HG02852 (cell line): ENCODE measurements around the gene MAP2K2.
A peak's percentile ranks its signal among the peaks of the same experiment; 100 is the strongest.

Experiments
- ATAC-seq: cut with Tn5 transposase; IDR thresholded peaks from one replicate; pipeline ENCODE4 v1.9.1; 2021; ENCODE audit warnings: mild to moderate bottlenecking, moderate library complexity; ENCODE audit not compliant: unreplicated experiment

MAP2K2 gene

DNA sequence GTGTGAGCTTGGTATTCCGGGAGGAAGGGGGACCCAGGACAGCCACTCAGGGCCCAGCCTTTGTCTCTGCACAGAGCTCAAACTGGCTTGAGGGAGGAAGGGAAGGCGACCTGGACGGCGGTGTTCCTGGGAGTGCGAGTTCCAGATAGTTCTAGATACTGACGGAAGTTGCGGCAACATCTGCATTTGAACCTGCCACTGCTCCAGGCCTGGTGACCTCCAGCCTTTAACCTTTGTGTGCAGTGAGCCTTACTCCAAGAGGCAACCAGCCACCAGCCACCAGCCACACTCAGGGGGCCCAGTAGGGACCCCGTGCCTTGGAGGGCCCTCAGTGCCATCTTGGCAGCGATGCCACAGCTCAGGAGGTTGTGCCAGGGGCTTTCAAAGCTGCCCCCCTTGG lies 41.8 kb downstream of the MAP2K2 start:
- ATAC-seq: no peak

DNA sequence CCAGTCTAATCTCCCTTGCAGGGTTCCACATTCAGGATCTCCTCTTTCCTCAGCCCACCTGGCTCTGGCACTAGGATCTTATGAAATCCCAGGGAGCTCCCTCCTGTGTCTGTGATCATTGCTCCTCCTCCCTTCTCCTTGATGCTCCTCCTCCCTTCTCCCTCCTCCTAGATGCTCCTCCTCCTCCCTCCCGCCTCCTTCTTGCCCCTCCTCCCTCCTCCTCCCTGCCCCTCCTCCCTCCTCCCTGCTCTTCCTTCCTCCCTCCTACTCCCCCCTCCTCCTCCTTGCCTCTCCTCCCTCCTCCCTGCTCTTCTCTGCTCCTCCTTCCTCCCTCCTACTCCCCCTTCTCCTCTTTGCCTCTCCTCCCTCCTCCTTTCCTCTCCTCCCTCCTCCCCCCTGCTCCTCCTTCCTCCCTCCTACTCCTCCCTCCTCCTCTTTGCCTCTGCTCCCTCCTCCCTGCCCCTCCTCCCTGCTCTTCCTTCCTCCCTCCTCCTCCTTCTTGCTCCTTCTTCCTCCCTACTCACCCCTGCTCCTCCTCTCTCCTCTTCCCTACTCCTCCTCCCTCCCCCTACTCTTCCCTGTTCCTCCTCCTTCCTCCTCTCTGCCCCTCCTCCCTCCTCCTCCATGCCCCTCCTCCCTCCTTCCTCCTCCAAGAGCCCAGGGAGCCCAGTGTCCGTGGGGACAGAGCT lies 42.3 kb downstream of the MAP2K2 start:
- ATAC-seq: no peak

DNA sequence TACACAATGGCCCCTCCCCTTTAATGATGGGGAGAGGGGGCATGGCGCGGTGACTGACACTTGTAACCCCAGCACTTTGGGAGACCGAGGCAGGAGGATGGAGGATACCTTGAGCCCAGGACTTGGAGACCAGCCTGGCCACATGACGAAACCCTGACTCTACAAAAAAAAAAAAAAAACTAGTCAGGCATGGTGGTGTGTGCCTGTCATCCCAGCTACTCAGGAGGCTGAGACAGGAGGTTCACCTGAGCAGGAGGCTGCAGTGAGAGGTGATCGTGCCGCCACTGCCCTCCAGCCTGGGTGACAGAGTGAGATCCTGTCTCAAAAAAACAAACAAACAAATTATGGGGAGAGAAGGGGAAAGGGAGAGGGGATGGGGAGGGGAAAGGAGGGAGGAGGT lies 43.4 kb downstream of the MAP2K2 start:
- ATAC-seq: no peak

DNA sequence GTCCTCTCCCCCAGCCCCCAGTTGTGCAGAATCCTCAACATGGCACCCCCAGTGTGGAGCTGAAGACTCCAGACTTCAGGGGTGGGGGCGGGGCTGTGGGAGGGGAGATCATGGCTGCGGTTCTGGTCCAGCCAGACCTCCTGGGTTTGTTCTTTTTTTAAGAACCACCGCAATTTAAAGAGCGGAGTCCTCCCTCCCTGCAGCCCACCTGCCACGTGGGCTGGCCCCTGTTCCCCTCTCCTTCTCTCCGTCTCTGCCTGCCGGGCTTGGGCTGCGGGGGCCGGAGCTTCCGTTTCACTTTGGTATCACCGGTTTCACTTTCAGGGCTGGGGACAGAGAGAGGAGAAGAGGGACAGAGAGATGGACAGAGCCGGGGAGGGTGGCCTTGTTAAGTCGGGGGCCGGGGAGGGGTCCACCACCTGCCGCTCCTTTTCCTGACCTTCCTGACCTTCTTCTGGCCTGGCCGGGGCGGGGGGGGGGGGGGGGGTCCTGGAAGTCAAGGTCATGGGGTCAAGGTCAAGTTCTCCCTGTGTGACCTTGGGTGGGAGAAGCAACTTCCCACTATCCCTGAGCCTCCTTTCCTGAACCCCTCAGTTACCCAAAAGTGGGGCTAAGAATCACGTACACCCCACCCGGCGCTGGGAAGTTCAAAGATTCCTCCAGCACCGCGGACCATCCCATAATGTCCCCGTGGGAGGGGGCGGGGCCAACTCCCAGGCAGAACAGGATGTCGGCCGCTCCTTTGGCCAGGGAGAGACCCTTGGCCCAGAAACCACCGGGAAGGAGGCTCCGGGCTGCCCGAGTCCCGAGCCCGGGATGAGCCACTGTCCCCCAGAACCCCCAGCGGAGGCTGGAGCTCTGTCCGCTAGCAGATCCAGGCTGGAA lies 45.9 kb downstream of the MAP2K2 start:
- no peak for ATAC-seq

DNA sequence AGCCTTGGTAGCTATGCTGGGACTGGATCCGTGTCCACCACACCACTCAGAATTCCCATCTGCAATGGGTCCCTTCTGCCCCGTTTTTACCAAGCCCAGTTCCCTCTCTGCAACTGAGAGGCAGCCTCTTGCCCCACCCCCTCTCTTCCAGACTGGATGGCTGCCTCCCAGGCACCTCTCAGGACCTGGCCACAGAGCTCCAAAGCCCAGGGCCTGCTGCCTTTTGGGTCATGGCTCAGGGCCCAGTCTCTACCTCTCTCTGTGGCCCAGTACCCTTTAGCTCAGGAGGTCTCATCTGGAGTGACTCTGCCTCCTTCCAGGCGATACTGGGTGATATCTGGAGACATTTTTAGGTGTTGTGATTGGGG lies 46.9 kb downstream of the MAP2K2 start:
- no peak for ATAC-seq

DNA sequence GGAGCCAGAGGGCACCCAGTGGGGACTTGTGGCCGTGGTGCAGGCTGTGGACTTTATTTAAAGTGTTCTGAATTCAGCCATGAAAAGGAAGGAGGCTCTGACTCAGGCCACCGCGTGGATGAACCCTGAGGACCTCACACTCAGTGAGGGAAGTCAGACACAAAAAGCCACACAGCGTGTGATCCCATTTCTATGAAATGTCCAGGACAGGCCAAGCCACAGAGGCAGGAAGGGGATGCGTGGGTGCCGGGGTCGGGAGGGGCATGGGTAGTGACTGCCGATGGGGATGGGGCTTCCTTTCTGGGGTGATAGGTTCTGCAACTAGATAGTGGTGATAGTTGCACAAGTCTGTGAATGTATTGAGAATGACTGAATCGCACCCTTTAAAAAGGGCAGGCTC lies 48.5 kb downstream of the MAP2K2 start:
- no peak for ATAC-seq

DNA sequence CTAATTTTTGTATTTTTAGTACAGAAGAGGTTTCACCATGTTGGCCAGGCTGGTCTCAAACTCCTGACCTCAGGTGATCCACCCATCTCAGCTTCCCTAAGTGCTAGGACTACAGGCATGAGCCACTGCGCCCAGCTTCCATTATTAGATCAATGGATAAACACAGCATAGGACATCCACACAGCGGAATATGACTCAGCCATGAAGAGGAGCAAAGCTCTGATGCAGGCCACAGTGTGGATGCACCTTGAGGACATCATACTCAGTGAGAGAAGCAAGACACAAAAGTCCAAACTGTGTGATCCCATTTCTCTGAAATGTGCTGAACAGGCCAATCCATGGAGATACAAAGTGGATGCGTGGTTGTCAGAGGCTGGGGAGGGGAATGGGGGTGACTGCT lies 52.3 kb downstream of the MAP2K2 start:
- no peak for ATAC-seq

DNA sequence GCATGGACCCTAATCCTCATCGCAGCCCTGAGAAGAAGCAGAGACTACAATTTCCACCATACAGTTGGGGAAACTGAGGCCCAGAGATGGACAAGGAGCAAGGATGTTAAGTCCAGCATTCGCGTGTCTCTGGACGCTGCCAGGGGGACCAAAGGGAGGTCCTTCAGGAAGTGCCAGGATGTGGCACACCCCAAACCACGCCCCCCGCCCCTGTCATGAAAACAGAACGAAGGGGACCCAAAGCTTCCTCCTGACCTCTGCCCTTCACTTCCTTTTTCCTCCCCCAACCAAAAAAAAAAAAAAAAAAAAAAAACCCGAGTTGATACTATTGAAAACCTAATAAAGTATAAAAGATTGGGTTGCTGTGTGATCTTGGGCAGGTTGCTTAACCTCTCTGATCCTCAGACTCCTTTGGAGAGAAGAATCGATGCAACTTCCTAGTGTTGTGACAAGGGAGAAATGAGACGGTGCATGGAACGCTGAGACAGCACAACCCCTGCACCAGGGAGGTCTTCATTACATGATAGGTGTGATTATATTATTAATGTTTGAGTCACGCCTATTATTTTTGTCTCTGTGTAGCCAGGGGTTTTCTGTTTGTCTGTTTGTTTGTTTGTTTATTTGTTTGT lies 54.5 kb downstream of the MAP2K2 start:
- ATAC-seq: no peak

DNA sequence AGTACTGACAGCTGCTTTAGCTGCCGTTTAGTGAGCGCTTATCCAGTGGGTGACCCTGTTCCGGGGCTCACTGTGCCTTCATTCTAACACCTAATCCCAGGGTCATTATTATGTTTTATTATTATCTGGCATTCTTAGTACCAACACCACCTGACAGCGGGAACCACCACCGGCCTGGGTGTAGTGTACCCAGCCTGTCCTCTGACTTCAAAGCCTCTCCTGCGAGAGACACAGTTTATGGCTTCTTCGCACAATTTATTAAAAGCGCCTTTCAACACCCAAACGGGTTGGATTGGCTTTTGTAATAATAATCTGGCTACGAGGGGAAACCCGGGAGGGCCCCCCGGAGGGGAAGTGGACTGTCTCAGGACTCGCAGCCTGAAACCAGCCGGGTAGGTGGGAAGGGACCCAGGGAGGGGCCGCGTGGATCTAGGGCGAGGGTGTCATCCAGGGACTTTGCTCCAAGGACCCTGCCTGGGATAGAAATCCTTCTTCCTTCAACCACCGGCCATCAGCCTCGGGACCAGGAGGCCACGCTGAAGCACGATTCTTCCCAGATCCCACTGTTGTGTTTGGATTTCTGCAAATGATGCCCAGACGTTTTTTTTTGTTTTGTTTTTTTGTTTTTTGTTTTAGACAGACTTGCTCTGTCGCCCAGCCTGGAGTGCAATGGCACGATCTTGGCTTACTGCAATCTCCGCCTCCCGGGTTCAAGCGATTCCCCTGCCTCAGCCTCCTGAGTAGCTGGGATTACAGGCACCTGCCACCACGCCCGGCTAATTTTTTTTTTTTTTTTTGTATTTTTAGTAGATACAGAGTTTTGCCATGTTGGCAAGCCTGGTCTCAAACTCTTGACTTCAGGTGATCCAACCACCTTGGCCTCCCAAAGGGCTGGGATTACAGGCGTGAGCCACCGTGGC lies 55.6 kb downstream of the MAP2K2 start:
- ATAC-seq: no peak

DNA sequence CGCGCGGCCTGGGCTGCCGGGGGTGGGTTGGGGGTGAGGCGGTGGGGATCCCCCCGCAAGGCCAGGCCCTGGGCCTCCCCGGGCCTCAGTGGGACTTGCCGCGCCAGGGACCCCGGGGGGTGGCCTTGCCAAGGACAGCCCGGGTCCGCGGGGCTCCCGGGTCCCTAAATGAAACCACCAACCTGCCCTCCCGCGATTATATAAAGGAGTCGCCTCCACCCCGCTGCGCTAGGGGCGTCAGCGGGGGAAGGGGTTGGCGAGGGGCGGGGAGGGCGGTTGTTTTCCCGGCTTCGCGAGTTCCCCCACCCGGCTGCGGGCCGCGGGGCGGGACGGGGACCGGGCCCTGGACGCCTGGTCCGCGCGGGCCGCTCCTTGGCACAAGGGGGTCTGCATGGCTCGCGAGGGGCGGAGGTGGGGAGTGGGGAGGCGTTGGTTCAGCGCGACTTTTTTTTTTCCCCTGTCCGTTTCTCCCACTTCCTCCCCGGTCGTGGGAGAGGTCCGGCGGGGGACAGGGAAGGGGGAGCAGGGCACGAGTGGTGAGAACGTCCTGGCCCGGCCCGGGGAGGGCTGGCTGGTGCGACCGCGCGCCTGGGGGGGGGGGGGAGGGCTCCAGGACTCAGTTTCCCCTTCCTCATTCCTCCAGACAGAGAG lies 56.4 kb downstream of the MAP2K2 start:
- ATAC-seq: no peak

DNA sequence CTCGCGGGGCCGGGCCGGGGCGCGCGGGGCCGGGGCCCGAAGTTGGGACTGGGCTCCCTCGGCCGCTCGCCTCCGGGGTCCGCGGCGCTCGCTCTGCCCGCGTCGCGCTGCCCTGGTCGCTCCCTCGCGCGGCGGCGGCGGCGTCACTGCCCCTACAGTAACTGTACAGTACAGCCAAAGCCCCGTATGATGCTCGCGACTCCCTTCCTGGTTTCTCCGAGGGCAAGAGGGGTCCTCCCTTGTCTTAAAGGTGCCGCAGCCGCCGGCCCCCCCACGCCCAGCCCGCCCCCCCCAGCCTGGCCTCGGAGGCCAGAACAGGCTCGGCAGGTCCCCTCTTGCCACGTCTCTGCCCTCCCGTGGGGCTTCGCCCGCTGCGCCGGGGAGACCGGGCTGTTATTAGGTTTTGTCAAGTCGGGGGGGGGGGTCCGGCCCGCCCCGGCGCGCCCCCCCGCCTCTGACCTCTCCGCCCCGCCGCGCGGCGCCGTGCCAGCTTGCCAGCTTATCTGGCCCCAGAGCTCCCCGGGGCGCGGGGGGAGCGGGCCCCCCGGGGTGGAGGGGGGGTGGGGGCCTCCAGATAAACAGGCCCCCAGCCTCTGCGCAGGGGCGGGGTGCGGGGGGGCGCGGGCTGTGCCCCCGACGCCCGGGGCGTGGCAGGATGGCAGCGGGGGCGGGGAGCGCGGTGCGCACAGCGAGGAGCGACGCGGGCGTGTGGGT lies 57.1 kb downstream of the MAP2K2 start, which contains the start of gene ZBTB7A:
Gene ZBTB7A (minus strand): TSS at position 218 of the 714 bp plus-strand sequence. CDS start 11,667 bp downstream, outside the sequence.
- no peak for ATAC-seq

DNA sequence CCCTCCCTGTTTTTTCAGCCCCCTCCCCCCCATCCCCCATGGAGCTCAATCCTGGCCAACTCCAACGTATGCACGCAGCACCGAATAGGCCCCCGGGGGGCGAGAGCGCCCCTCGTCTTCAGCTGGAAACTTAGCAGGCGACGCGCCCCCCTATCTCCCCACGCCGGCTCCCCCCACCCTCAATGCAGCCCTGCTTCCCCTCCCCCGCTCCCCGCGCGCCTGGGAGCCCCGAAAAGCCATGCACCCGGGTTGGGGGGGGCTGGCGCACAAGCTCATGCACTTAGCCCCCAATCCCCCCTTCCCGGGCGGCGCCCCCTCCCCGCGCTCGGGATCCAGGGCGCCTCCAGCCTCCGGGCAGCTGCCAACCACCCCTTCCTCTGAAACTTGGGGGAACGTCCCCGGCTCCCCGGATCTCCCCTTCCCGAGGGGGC lies 57.7 kb downstream of the MAP2K2 start:
- no peak for ATAC-seq

DNA sequence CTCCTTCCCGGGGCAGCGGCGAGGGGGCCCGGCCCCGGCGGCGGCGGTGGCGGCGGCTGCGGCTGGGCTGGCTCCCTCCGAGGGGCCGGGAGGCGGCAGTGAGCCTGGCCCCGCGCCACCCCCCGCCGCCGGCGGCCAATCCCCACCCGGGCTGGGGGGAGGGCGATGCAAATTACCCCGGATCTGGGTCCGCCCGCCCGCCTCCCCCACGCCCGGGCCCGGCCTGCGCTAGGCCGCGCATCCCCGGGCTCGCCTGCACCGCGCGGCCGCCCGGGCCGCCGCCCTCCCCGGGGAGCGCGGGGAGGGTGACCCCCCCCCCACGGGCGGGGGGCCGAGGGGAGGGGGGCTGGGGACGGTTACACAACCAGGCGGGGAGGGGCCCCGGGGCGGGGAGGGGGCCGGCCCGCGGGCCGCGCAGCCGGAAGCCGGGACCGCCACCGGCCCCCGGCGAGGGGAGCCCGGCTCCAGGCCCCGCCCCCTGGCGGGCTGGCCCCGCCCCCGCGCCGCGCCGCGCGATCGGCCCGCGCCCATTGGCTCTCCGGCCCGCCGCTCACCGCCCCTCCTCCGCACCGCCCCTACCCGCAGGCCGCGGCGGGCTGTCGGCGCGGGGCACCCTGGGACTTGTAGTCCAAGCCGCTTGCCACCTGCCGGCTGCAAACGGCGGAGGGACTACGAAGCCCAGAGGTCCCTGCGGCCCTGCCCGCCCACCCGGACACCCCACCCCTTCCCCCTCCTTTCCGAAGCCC lies 58.3 kb downstream of the MAP2K2 start:
- peak; percentile 66 for ATAC-seq

DNA sequence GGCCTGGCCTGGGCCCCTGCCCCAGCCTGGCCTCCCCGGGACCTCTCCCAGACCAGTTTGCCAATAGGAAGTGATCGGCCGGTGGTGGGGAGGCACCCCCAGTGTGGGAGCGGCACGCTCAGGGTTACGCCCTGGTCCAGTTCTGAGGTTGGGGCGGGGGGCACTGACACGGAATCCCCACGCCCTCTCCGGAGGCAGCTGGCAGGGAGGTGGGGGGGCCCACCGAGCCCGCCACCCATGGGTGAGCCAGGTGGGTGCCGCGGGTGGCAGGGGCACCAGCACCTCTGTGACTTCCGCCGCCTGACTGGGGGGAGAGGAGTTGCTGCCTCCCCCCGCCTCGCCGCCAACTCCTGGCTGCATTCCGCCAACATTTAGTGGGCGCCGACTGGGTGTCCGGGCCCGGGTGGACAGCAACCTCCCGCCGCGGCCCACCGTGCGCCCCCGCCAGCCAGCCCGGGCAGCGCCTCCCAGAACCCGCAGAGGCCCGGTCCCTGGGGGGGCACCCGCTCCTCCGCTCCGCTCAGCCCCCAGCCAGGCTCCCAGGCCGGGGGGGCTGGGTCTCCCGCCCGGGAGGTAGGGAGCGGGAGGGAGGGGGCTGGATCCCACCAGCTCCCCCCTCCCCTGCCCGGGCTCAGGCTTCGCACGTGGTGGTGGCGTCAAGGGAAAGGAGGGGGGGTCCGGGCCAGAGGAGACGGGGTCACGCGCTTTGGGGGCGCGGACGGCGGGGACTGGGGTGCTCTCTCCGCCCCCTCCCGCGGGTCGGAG lies 59.2 kb downstream of the MAP2K2 start:
- no peak for ATAC-seq

DNA sequence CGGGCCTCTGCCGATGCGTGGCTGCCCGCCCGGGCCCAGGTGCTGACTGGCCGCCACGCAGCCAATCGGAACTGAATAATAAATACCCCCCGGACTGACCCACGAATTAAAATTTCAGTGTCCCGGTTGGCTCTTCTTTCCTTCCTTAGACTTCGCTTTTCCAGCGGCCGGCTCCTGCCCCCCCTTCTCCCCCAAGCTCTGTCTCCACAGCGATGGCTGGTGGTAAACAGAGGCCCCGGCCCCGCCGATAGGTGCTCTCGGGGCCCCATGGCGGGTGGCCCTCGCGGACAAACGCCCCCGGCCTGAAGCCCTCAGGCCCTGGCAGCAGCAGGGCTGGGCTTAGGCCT lies 59.8 kb downstream of the MAP2K2 start:
- no peak for ATAC-seq

DNA sequence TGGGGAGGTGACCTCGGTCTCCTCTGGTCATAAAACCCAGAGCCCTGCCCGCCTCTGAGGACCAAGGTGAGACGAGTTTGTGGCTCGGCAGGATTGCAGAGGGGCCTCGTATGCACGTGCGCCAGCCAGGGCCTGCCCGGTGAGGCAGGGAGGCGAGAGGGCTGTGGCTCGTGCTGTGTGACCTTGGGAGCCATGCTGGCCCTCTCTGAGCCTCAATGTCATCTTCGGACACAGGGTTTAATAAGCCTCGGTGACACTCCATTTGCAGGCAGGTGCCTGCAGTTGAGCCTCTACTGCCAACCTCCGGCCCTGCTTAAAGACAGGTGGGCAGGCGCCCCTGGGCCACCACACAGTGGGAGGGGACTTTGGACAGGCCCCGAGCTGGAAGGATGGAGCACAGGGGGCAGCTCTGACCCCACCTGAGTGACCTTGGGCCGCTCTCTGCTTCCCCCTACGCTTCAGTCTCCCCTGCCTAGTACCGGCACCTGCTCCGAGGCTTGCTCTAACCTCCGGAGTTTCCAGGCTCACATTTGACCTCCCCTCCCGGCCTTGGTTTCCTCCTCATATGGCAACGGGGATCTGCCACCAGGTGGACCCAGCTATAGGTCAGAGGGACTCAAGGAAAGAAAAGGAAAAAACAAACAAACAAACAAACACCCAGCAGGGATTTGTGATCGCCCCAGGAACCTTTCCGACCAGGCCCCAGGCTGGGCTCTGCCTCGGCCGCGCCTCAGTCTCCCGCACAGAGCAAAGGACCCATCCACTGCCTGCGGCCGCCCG lies 60.4 kb downstream of the MAP2K2 start:
- no peak for ATAC-seq
